ENCODE measurements around the gene ABCA7. TPM values are rescaled to one million over a fixed set of nuclear protein-coding genes. Genes with fewer than 3 reads are reported as not detected.

The ABCA7 gene
- total RNA-seq, 2 experiments from 2014 or later: 114 to 118 TPM

GRCh38 chr19:1085053-1085658 lies 45.2 kb downstream of the ABCA7 start:
- Mint-ChIP-seq H3K27ac (peak overlapping the region; percentile 78), H3K4me1 (ENCODE audit: low read depth) (peaks cover 45% of the 10 kb centered on the region), H3K9me3 (no peaks in the 10 kb centered on the region), H3K36me3 (ENCODE audit: low read depth) (peaks cover 78% of the 10 kb centered on the region), H3K27me3 (no peaks in the 10 kb centered on the region), H3K4me3 (peak overlapping the region; percentile 50)
- DNase-seq (no peak), ATAC-seq (ENCODE audit: poor library complexity) (no peak)
- Histone ChIP-seq H3K27ac (ENCODE audit: low read depth in 1 of 2, low read length in 2 of 2) (peak overlapping the region in 1 of 2 donors; percentile 46), H3K9me3 (ENCODE audit: control insufficient read depth in 1 of 2, insufficient read depth in 1 of 2, low read length in 2 of 2) (no peaks in the 10 kb centered on the region), H3K36me3 (ENCODE audit: insufficient read depth, low read length) (peaks cover 93% of the 10 kb centered on the region), H3K27me3 (ENCODE audit: control insufficient read depth in 1 of 2, insufficient read depth in 2 of 2, low read length in 2 of 2) (no peaks in the 10 kb centered on the region), H3K4me1 (ENCODE audit: insufficient read depth, low read length) (peaks cover 94% of the 10 kb centered on the region), H3K4me3 (ENCODE audit: low read length) (no peak overlapping the region)
- CTCF ChIA-PET: interaction anchor here (0.5 to 6.5 kb wide), 4 partner anchors 9 to 315 kb away, joined by 4 to 42 read pairs (median 5); partner anchors contain the start of gene ARHGAP45
- intact Hi-C loops (cut with DNase I, micrococcal nuclease): no loop called here
- POLR2A ChIA-PET: interaction anchor here (0.6 to 19.1 kb wide), 12 partner anchors 9 to 221 kb away, joined by 3 to 1253 read pairs (median 10); partner anchors contain the start of genes ABCA7, ARHGAP45, CNN2 and GPX4
- TF ChIP-seq CTCF (IDR thresholded peaks at IDR 0.05): no peak

- peaks cover 89% of the 10 kb centered on the region for H3K36me3 ChIP-seq (ENCODE audit: insufficient read depth, low read length)
- no peaks in the 10 kb centered on the region for H3K9me3 ChIP-seq (ENCODE audit: control insufficient read depth in 1 of 2, insufficient read depth in 1 of 2, low read length in 2 of 2)
- intact Hi-C loops (cut with DNase I, micrococcal nuclease): loop anchor here (2.0 kb wide), 1 partner anchor 17 kb away; no protein-coding TSS in a partner anchor
- H3K4me1 Mint-ChIP-seq (ENCODE audit: low read depth): peaks cover 40% of the 10 kb centered on the region
- H3K4me3 ChIP-seq (ENCODE audit: low read length): no peak overlapping the region
- DNase-seq (peak in 1 of 14 experiments; percentile 41), ATAC-seq (ENCODE audit: poor library complexity) (no peak)
- no peak for TF ChIP-seq CTCF (IDR thresholded peaks at IDR 0.05)
- H3K27ac Mint-ChIP-seq: peak overlapping the region; percentile 78
- ChIA-PET CTCF (interaction anchor here (0.5 to 6.5 kb wide), 3 partner anchors 18 to 316 kb away, joined by 4 to 42 read pairs (median 6); partner anchors contain the start of gene ARHGAP45), POLR2A (interaction anchor here (0.8 to 19.1 kb wide), 14 partner anchors 9 to 222 kb away, joined by 3 to 1253 read pairs (median 12); partner anchors contain the start of genes ABCA7, ARHGAP45, CIRBP and CNN2)
- peaks cover 75% of the 10 kb centered on the region for H3K36me3 Mint-ChIP-seq (ENCODE audit: low read depth)
- H3K9me3 Mint-ChIP-seq: no peaks in the 10 kb centered on the region
- H3K27me3 ChIP-seq (ENCODE audit: control insufficient read depth in 1 of 2, insufficient read depth in 2 of 2, low read length in 2 of 2): no peaks in the 10 kb centered on the region
- H3K4me3 Mint-ChIP-seq: peak overlapping the region; percentile 50
- H3K4me1 ChIP-seq (ENCODE audit: insufficient read depth, low read length): peaks cover 92% of the 10 kb centered on the region
- peak overlapping the region in 1 of 2 donors; percentile 46 for H3K27ac ChIP-seq (ENCODE audit: low read depth in 1 of 2, low read length in 2 of 2)
- no peaks in the 10 kb centered on the region for H3K27me3 Mint-ChIP-seq
These were observed 46.0 kb downstream of the ABCA7 start for GRCh38 chr19:1085676-1086442.

- H3K4me3 ChIP-seq (ENCODE audit: low read length): no peak overlapping the region
- H3K27ac Mint-ChIP-seq: peak overlapping the region; percentile 49
- DNase-seq (peak in 1 of 14 experiments; percentile 42), ATAC-seq (ENCODE audit: poor library complexity) (no peak)
- H3K4me3 Mint-ChIP-seq: no peak overlapping the region
- ChIA-PET CTCF (interaction anchor here (1.4 to 6.5 kb wide), 3 partner anchors 19 to 158 kb away, joined by 3 to 42 read pairs (median 6); partner anchors contain the start of gene ARHGAP45), POLR2A (interaction anchor here (0.8 to 19.1 kb wide), 13 partner anchors 8 to 183 kb away, joined by 4 to 1253 read pairs (median 15); partner anchors contain the start of genes ABCA7, ARHGAP45, CIRBP and CNN2)
- H3K9me3 ChIP-seq (ENCODE audit: control insufficient read depth in 1 of 2, insufficient read depth in 1 of 2, low read length in 2 of 2): no peaks in the 10 kb centered on the region
- H3K27me3 ChIP-seq (ENCODE audit: control insufficient read depth in 1 of 2, insufficient read depth in 2 of 2, low read length in 2 of 2): no peaks in the 10 kb centered on the region
- H3K4me1 Mint-ChIP-seq (ENCODE audit: low read depth): peaks cover 35% of the 10 kb centered on the region
- H3K36me3 ChIP-seq (ENCODE audit: insufficient read depth, low read length): peaks cover 89% of the 10 kb centered on the region
- no peaks in the 10 kb centered on the region for H3K9me3 Mint-ChIP-seq
- H3K27ac ChIP-seq (ENCODE audit: low read depth in 1 of 2, low read length in 2 of 2): peak overlapping the region in 1 of 2 donors; percentile 68
- peaks cover 88% of the 10 kb centered on the region for H3K4me1 ChIP-seq (ENCODE audit: insufficient read depth, low read length)
- TF ChIP-seq CTCF (IDR thresholded peaks at IDR 0.05): no peak
- intact Hi-C loops (cut with DNase I, micrococcal nuclease): loop anchor here (1.0 to 2.0 kb wide), 2 partner anchors 9 to 18 kb away; no protein-coding TSS in a partner anchor
- H3K36me3 Mint-ChIP-seq (ENCODE audit: low read depth): peaks cover 71% of the 10 kb centered on the region
- no peaks in the 10 kb centered on the region for H3K27me3 Mint-ChIP-seq
These were observed 46.7 kb downstream of the ABCA7 start for GRCh38 chr19:1086613-1087012.

Data from CD4-positive, alpha-beta T cell (primary cell).